ENCODE results near the gene PJVK. TPM values are rescaled to one million over a fixed set of nuclear protein-coding genes. Genes with fewer than 3 reads are reported as not detected.
"Not testable (repeated sequence)": the region's sequence is repeated elsewhere in the genome, so short reads cannot be mapped to it uniquely, and the experiment has no call there.

The PJVK gene
- total RNA-seq, 1 experiment from 2014 or later: 2.5 TPM

DNA sequence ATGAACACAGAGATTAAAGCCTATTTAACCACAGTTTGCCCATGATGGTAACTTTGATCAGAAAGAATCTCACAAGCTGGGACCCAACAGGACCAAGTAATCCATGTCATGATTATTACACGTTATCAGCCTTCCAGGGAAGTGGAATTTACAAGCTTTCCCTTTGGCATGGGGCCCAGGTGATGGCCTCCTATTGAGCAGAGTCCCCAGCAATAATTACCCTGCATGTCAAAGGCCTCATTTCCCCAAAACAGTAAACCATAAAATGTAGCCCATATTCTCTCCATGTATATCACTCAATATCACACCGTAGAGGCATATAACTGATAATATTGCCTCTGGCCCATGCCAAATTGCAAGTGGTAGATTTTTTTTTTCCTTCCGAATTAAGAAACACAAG, 39.1 kb upstream of the PJVK start:
- DNase-seq (ENCODE audit: low spot score): no peak
- H3K27me3 Mint-ChIP-seq (ENCODE audit: low read depth): peaks cover 9% of the 10 kb centered on the region; the same call in 1 of the 2 replicates
- no peaks in the 10 kb centered on the region for H3K9me3 Mint-ChIP-seq
- TF ChIP-seq KAT7 (CRISPR knock-in tag; IDR thresholded peaks at IDR 0.05; ENCODE audit: borderline replicate concordance): no peak
- TF ChIP-seq, protein P1, sequence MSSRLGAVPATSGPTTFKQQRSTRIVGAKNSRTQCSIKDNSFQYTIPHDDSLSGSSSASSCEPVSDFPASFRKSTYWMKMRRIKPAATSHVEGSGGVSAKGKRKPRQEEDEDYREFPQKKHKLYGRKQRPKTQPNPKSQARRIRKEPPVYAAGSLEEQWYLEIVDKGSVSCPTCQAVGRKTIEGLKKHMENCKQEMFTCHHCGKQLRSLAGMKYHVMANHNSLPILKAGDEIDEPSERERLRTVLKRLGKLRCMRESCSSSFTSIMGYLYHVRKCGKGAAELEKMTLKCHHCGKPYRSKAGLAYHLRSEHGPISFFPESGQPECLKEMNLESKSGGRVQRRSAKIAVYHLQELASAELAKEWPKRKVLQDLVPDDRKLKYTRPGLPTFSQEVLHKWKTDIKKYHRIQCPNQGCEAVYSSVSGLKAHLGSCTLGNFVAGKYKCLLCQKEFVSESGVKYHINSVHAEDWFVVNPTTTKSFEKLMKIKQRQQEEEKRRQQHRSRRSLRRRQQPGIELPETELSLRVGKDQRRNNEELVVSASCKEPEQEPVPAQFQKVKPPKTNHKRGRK (CRISPR knock-in tag; IDR thresholded peaks at IDR 0.05; ENCODE audit: borderline replicate concordance): no peak
- no peak for TF ChIP-seq ZBTB21 (CRISPR knock-in tag; IDR thresholded peaks at IDR 0.05; ENCODE audit: borderline replicate concordance)
- no peak for TF ChIP-seq FOXK1 (CRISPR knock-in tag; IDR thresholded peaks at IDR 0.05)
- TF ChIP-seq ETV6 (CRISPR knock-in tag; IDR thresholded peaks at IDR 0.05): no peak
- no peak for TF ChIP-seq NR1H2 (CRISPR knock-in tag; IDR thresholded peaks at IDR 0.05)
- TF ChIP-seq, protein P2, sequence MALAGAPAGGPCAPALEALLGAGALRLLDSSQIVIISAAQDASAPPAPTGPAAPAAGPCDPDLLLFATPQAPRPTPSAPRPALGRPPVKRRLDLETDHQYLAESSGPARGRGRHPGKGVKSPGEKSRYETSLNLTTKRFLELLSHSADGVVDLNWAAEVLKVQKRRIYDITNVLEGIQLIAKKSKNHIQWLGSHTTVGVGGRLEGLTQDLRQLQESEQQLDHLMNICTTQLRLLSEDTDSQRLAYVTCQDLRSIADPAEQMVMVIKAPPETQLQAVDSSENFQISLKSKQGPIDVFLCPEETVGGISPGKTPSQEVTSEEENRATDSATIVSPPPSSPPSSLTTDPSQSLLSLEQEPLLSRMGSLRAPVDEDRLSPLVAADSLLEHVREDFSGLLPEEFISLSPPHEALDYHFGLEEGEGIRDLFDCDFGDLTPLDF (CRISPR knock-in tag; IDR thresholded peaks at IDR 0.05): no peak
- TF ChIP-seq ZNF138 (CRISPR knock-in tag; conservative IDR thresholded peaks at IDR 0.05): no peak
- no peak for TF ChIP-seq SOX15 (CRISPR knock-in tag; IDR thresholded peaks at IDR 0.05)
- no peak overlapping the region for H3K27ac Mint-ChIP-seq
- POLR2A ChIA-PET: interaction anchor here (0.7 to 1.5 kb wide), 3 partner anchors 129 to 1280 kb away, joined by 3 to 6 read pairs (median 3); no protein-coding TSS in a partner anchor
- H3K36me3 Mint-ChIP-seq: no peaks in the 10 kb centered on the region
- peaks cover 13% of the 10 kb centered on the region for H3K4me1 Mint-ChIP-seq
- no peak overlapping the region for H3K4me3 Mint-ChIP-seq
- no peak for ATAC-seq
- CTCF ChIA-PET: no interaction called here

DNA sequence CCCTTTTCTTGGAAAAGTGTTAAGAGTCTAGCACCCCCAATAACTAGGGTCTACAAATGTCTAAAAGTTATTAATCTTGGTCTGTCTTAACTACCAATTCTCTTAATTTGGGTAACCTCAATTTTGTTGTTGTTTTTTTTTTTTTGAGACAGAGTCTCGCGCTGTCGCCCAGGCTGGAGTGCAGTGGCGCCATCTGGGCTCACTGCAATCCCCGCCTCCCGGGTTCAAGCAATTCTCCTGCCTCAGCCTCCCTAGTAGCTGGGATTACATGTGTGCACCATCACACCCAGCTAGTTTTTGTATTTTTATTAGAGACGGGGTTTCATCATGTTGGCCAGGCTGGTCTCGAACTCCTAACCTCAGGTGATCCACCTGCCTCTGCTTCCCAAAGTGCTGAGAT, 38.7 kb upstream of the PJVK start:
- not testable (repeated sequence) for ATAC-seq; DNase-seq (ENCODE audit: low spot score); H3K27me3 Mint-ChIP-seq (ENCODE audit: low read depth); H3K9me3 Mint-ChIP-seq; H3K27ac Mint-ChIP-seq; H3K36me3 Mint-ChIP-seq
- ChIA-PET CTCF (interaction anchor here (2.7 kb wide), 1 partner anchor 301 kb away, joined by 55 read pairs; the partner anchor contains the start of gene RBM45), POLR2A (interaction anchor here (0.7 to 1.5 kb wide), 3 partner anchors 130 to 1280 kb away, joined by 3 to 6 read pairs (median 3); no protein-coding TSS in a partner anchor)
- H3K4me1 Mint-ChIP-seq: peaks cover 13% of the 10 kb centered on the region
- peak overlapping the region; percentile 77 for H3K4me3 Mint-ChIP-seq

DNA sequence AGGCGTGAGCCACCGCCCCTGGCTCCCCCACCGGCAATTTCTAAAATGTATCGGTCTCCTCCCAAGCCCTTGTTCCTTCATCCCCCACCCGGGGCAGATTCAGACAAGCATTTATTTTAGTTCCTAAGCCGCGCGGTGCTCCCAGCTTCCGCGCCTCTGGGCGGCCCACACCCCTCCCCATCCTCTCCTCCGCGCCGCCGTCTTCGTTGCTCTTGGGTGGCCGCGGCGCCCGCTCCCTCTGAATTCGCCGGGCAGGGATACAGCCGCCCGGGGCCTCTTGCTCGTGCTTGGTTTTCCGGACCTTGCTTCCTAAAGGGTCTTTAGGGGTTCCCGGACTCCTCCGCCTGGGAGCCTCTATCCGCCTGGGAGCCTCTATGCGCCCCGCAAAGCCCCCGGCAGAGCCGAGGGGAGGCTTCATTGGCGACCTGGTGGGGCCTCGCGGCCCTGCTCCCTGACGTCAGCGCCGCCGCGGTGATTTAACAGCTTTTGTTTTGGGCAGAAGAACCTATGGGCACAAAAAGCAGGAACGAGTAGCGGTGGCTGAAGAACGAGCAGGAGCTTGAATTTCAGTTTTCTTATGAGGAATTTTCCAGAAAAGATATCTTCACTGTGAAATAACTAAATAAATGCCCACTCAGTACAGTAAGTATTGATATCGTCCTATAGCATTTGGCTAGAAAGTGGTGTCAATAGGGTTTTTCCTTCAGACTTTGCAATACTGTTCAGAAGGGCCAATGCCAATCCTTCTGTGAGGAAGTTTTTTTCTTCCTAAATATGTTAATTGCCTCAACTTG, 37.5 kb upstream of the PJVK start:
- Mint-ChIP-seq H3K27me3 (ENCODE audit: low read depth) (peaks cover 9% of the 10 kb centered on the region; the same call in 1 of the 2 replicates), H3K27ac (peak overlapping the region; percentile 76)

More for the DNA sequence above, 37.5 kb upstream of the PJVK start:
- Mint-ChIP-seq H3K4me1 (peaks cover 13% of the 10 kb centered on the region), H3K4me3 (peak overlapping the region; percentile 77), H3K36me3 (no peaks in the 10 kb centered on the region), H3K9me3 (no peaks in the 10 kb centered on the region)
- DNase-seq (ENCODE audit: low spot score) (peak; percentile 74), ATAC-seq (peak; percentile 87)
- POLR2A ChIA-PET: interaction anchor here (0.7 to 2.0 kb wide), 6 partner anchors 22 to 344 kb away, joined by 3 to 20 read pairs (median 4); partner anchors contain the start of genes PJVK, PRKRA and RBM45
- TF ChIP-seq ELF4 (CRISPR knock-in tag; IDR thresholded peaks at IDR 0.05; ENCODE audit: low read depth) (no peak), KAT7 (CRISPR knock-in tag; IDR thresholded peaks at IDR 0.05; ENCODE audit: borderline replicate concordance) (no peak), CREM (CRISPR knock-in tag; IDR thresholded peaks at IDR 0.05) (peak; percentile 81)
- TF ChIP-seq, protein P3, sequence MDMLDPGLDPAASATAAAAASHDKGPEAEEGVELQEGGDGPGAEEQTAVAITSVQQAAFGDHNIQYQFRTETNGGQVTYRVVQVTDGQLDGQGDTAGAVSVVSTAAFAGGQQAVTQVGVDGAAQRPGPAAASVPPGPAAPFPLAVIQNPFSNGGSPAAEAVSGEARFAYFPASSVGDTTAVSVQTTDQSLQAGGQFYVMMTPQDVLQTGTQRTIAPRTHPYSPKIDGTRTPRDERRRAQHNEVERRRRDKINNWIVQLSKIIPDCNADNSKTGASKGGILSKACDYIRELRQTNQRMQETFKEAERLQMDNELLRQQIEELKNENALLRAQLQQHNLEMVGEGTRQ (CRISPR knock-in tag; IDR thresholded peaks at IDR 0.05): no peak
- TF ChIP-seq, protein P4, sequence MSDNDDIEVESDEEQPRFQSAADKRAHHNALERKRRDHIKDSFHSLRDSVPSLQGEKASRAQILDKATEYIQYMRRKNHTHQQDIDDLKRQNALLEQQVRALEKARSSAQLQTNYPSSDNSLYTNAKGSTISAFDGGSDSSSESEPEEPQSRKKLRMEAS (CRISPR knock-in tag; IDR thresholded peaks at IDR 0.05): peak; percentile 38; the same call in 1 of the 2 replicates
- CTCF ChIA-PET: interaction anchor here (1.1 to 2.7 kb wide), 18 partner anchors 9 to 338 kb away, joined by 3 to 55 read pairs (median 5); partner anchors contain the start of genes PJVK, PRKRA and RBM45

Data from WTC11 (cell line).